ENCODE data around the gene MEGF11.

GRCh38 chr15:66029650-66030049 lies 223.9 kb downstream of the MEGF11 start:
- TF ChIP-seq CTCF (IDR thresholded peaks at IDR 0.05) (no peak), POLR2A (IDR thresholded peaks at IDR 0.05) (no peak)
